GM11168 (cell line): ENCODE measurements around the gene MPP7.

Experiments used
- in situ Hi-C: fragments of 300-500 bp; cut with MboI; formaldehyde crosslinking; loops from one replicate; pipeline ENCODE4 v1.12.0; 2022; ENCODE audit warnings: low sequenced_read_pairs; ENCODE audit not compliant: unreplicated experiment

The MPP7 gene

GRCh38 chr10:28276384-28276783 lies 26.5 kb downstream of the MPP7 start:
- in situ Hi-C loops, result no loop called here

GRCh38 chr10:28274475-28274874 lies 28.4 kb downstream of the MPP7 start:
- in situ Hi-C loops, result no loop called here

DNA sequence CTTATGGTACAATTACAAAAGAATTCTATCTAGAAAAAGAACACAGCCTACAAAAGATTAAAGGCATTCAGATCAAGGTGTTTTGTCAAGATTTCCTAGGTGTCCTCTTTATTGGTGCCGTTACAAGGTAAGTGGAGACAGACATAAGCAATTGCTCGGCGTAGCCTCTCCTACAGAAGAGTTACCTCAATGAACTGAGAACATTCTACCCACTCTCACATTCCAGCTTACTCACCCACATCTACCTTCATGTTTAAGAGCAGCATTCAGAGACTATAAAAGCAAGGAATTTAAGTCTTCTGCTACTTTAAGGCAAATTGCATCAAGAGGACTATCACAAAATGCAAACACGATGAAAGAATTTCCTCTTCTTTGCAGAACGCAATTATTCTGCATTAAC lies 29.5 kb downstream of the MPP7 start:
- in situ Hi-C loops, result no loop called here

- in situ Hi-C loops, result no loop called here
Observed at GRCh38 chr10:28269842-28270456, 32.9 kb downstream of the MPP7 start.

- in situ Hi-C loops, result no loop called here
Observed at GRCh38 chr10:28266449-28267224, 36.2 kb downstream of the MPP7 start.

GRCh38 chr10:28263136-28263857 lies 39.6 kb downstream of the MPP7 start:
- in situ Hi-C loops, result no loop called here

- in situ Hi-C loops, result loop anchor here (10.0 kb wide), 1 partner anchor 128 kb away; no protein-coding TSS in a partner anchor
Observed at GRCh38 chr10:28256776-28257175, 46.1 kb downstream of the MPP7 start.

DNA sequence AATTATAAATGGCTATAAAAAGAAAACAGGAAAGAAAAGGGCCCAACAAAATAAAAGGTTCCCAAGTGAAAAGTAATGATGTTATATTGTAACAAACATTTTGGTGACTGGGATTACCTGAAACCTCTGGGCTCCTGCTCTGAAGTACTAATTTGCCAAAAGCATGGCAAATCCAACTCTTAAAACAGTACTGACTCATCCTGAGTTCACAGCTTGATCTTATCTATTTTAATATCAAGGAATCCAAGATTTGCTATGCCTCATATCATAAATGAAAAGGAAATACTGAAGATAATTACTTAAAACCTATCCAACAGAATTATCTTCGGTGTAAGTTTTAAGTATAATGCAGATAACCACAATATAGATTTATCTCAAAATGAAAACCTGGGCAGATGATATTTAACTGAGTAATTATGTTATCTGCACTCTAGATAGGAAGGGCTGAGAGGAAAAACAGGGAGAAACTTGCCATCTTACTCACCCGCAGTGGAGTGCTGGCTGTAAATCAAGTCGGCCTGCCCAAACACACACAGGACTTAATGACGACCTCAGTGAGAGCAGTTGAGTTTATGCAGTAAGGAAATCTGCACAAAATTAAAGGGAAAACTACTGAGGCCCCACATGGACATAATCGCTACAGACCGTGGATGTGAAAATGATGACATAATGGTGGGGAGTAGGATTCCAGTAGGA lies 48.4 kb downstream of the MPP7 start:
- in situ Hi-C loops, result loop anchor here (10.0 kb wide), 1 partner anchor 130 kb away; no protein-coding TSS in a partner anchor

GRCh38 chr10:28253169-28253785 lies 49.6 kb downstream of the MPP7 start:
- in situ Hi-C loops, result loop anchor here (10.0 kb wide), 1 partner anchor 132 kb away; no protein-coding TSS in a partner anchor
